Suprapubic skin (tissue), 4 donors: Measurements from ENCODE around the gene SPOCK2. TPM values are rescaled to one million over a fixed set of nuclear protein-coding genes. Genes with fewer than 3 reads are reported as not detected.

ENCODE experiments used
- DNase-seq, 2 donors: peaks; one replicate each; pipeline ENCODE4 v3.0.0-alpha.2; 2019; ENCODE audit warnings: low spot score in 2 of 2
- H3K27ac ChIP-seq: fragments of 200-600 bp; sonication (generic); one replicate; pipeline ENCODE4 v1.5.1; 2019
- H3K27me3 ChIP-seq: fragments of 200-600 bp; sonication (generic); one replicate; pipeline ENCODE4 v1.5.1; 2019
- H3K36me3 ChIP-seq: fragments of 200-600 bp; sonication (generic); one replicate; pipeline ENCODE4 v1.5.1; 2019
- H3K4me1 ChIP-seq: fragments of 200-600 bp; sonication (generic); one replicate; pipeline ENCODE4 v1.5.1; 2019
- H3K4me3 ChIP-seq: fragments of 200-600 bp; sonication (generic); one replicate; pipeline ENCODE4 v1.5.1; 2019; ENCODE audit warnings: mild to moderate bottlenecking
- H3K9me3 ChIP-seq: fragments of 200-600 bp; sonication (generic); one replicate; pipeline ENCODE4 v1.5.1; 2019
- CTCF ChIP-seq, 2 donors: fragments of 200-600 bp in 1 of 2; fragments of 450-650 bp in 1 of 2; sonication (generic) in 1 of 2; IDR thresholded peaks; one replicate each; pipeline ENCODE4 v1.5.1; 2016 to 2019; ENCODE audit warnings: antibody characterized with exemption in 2 of 2, mild to moderate bottlenecking in 1 of 2, moderate library complexity in 1 of 2
- EP300 ChIP-seq: sonication (generic); formaldehyde crosslinking; IDR thresholded peaks from one replicate; pipeline ENCODE4 v1.6.1; 2017; ENCODE audit warnings: antibody characterized with exemption
- POLR2A ChIP-seq, 2 donors: fragments of 450-650 bp; IDR thresholded peaks; one replicate each; pipeline ENCODE4 v1.6.1; 2017; ENCODE audit warnings: antibody characterized with exemption in 2 of 2, mild to moderate bottlenecking in 2 of 2, moderate library complexity in 2 of 2
- POLR2AphosphoS5 ChIP-seq, 3 donors: sonication (generic); formaldehyde crosslinking; IDR thresholded peaks; one replicate each; pipeline ENCODE4 v1.6.1; 2017; ENCODE audit warnings: antibody characterized with exemption in 3 of 3
- WGBS: methylation state at CpG from one replicate; pipeline ENCODE4 v1.1.5; 2018; 5-methylcytosine and 5-hydroxymethylcytosine counted together
- total RNA-seq, 4 donors: library from RNA; depleted of rRNA; stranded (reverse); fragments of >200 nt; gene quantifications; one replicate each; pipeline ENCODE4 v1.1.0, GENCODE V29; 2016

SPOCK2 gene
- total RNA-seq, 4 donors from 2014 or later = 1.5 to 3.7 (median 1.8) TPM

GRCh38 chr10:72097448-72098300 is 9.3 kb upstream of the SPOCK2 start:
- no peaks in the 10 kb centered on the region for H3K27me3 ChIP-seq
- H3K4me3 ChIP-seq = no peak overlapping the region
- no peaks in the 10 kb centered on the region for H3K4me1 ChIP-seq
- WGBS = 87% methylated on average over 9 of the region's 9 CpGs
- no peak for DNase-seq
- TF ChIP-seq POLR2A (IDR thresholded peaks at IDR 0.05) (no peak), POLR2AphosphoS5 (IDR thresholded peaks at IDR 0.05) (no peak), EP300 (no peak), CTCF (IDR thresholded peaks at IDR 0.05) (no peak)
- peaks cover 44% of the 10 kb centered on the region for H3K36me3 ChIP-seq
- no peaks in the 10 kb centered on the region for H3K9me3 ChIP-seq
- H3K27ac ChIP-seq = no peak overlapping the region

- H3K4me3 ChIP-seq = no peak overlapping the region
- no peaks in the 10 kb centered on the region for H3K27me3 ChIP-seq
- TF ChIP-seq POLR2A (IDR thresholded peaks at IDR 0.05) = no peak
- no peak for TF ChIP-seq EP300
- no peak for TF ChIP-seq POLR2AphosphoS5 (IDR thresholded peaks at IDR 0.05)
- TF ChIP-seq CTCF (IDR thresholded peaks at IDR 0.05) = no peak
- no peaks in the 10 kb centered on the region for H3K4me1 ChIP-seq
- peaks cover 42% of the 10 kb centered on the region for H3K36me3 ChIP-seq
- WGBS = 86% methylated on average over 9 of the region's 9 CpGs
- no peak overlapping the region for H3K27ac ChIP-seq
- DNase-seq = no peak
- no peaks in the 10 kb centered on the region for H3K9me3 ChIP-seq
These were observed 8.0 kb upstream of the SPOCK2 start for GRCh38 chr10:72096115-72097000.

- no peaks in the 10 kb centered on the region for H3K27me3 ChIP-seq
- H3K27ac ChIP-seq = no peak overlapping the region
- no peak for TF ChIP-seq CTCF (IDR thresholded peaks at IDR 0.05)
- no peak for TF ChIP-seq POLR2A (IDR thresholded peaks at IDR 0.05)
- no peak for TF ChIP-seq POLR2AphosphoS5 (IDR thresholded peaks at IDR 0.05)
- TF ChIP-seq EP300 = no peak
- WGBS = 95% methylated on average over 4 of the region's 4 CpGs
- no peak overlapping the region for H3K4me3 ChIP-seq
- peaks cover 32% of the 10 kb centered on the region for H3K36me3 ChIP-seq
- DNase-seq = no peak
- H3K9me3 ChIP-seq = no peaks in the 10 kb centered on the region
- no peaks in the 10 kb centered on the region for H3K4me1 ChIP-seq
These were observed 6.8 kb upstream of the SPOCK2 start for GRCh38 chr10:72095195-72095594.

- Histone ChIP-seq H3K27ac (no peak overlapping the region), H3K4me1 (no peaks in the 10 kb centered on the region), H3K36me3 (peaks cover 31% of the 10 kb centered on the region), H3K27me3 (no peaks in the 10 kb centered on the region), H3K9me3 (no peaks in the 10 kb centered on the region), H3K4me3 (no peak overlapping the region)
- TF ChIP-seq CTCF (IDR thresholded peaks at IDR 0.05) (no peak), POLR2AphosphoS5 (IDR thresholded peaks at IDR 0.05) (no peak), EP300 (no peak), POLR2A (IDR thresholded peaks at IDR 0.05) (no peak)
- WGBS = 100% methylated on average over 2 of the region's 2 CpGs
- DNase-seq = no peak
These were observed 6.2 kb upstream of the SPOCK2 start for GRCh38 chr10:72094574-72094973.

GRCh38 chr10:72093450-72093849 is 5.1 kb upstream of the SPOCK2 start:
- H3K9me3 ChIP-seq = no peaks in the 10 kb centered on the region
- WGBS = 81% methylated on average over 4 of the region's 4 CpGs
- no peak for TF ChIP-seq CTCF (IDR thresholded peaks at IDR 0.05)
- no peak for TF ChIP-seq POLR2AphosphoS5 (IDR thresholded peaks at IDR 0.05)
- no peak for TF ChIP-seq EP300
- no peak for TF ChIP-seq POLR2A (IDR thresholded peaks at IDR 0.05)
- H3K27me3 ChIP-seq = peaks cover 7% of the 10 kb centered on the region
- peaks cover 28% of the 10 kb centered on the region for H3K36me3 ChIP-seq
- peaks cover under 1% of the 10 kb centered on the region for H3K4me1 ChIP-seq
- no peak overlapping the region for H3K27ac ChIP-seq
- no peak for DNase-seq
- no peak overlapping the region for H3K4me3 ChIP-seq
